ENCODE data around the gene ADAMTS6.

GRCh38 chr5:65142511-65143011, 339.2 kb downstream of the ADAMTS6 start:
- TF ChIP-seq POLR2A (IDR thresholded peaks at IDR 0.05) (no peak), CTCF (IDR thresholded peaks at IDR 0.05) (no peak)

Data from heart left ventricle (tissue), 13 donors.